ENCODE data around the gene CHRNA7. TPM values are rescaled to one million over a fixed set of nuclear protein-coding genes. Genes with fewer than 3 reads are reported as not detected.

CHRNA7 gene
- total RNA-seq, 3 donors from 2014 or later, result 2.3 to 4.8 TPM; not detected in 1

GRCh38 chr15:32096916-32097617, 66.8 kb downstream of the CHRNA7 start:
- Histone ChIP-seq H3K27me3 (no peaks in the 10 kb centered on the region), H3K9me3 (no peaks in the 10 kb centered on the region), H3K36me3 (no peaks in the 10 kb centered on the region), H3K4me1 (no peaks in the 10 kb centered on the region), H3K27ac (no peak overlapping the region), H3K4me3 (no peak overlapping the region)
- intact Hi-C loops (cut with DNase I; ENCODE audit: low total_unique reads), result no loop called here
- no peak for DNase-seq (ENCODE audit: low spot score in 2 of 2)
- TF ChIP-seq POLR2AphosphoS5 (IDR thresholded peaks at IDR 0.05) (no peak), CTCF (IDR thresholded peaks at IDR 0.05) (no peak), POLR2A (IDR thresholded peaks at IDR 0.05) (no peak)

- Histone ChIP-seq H3K36me3 (no peaks in the 10 kb centered on the region), H3K4me3 (no peak overlapping the region), H3K4me1 (no peaks in the 10 kb centered on the region), H3K27ac (no peak overlapping the region), H3K9me3 (no peaks in the 10 kb centered on the region), H3K27me3 (no peaks in the 10 kb centered on the region)
- DNase-seq (ENCODE audit: low spot score in 2 of 2), result no peak
- intact Hi-C loops (cut with DNase I; ENCODE audit: low total_unique reads), result no loop called here
- TF ChIP-seq POLR2AphosphoS5 (IDR thresholded peaks at IDR 0.05), result no peak
- TF ChIP-seq CTCF (IDR thresholded peaks at IDR 0.05), result no peak
- TF ChIP-seq POLR2A (IDR thresholded peaks at IDR 0.05), result no peak
Observed at GRCh38 chr15:32098033-32098432, 67.7 kb downstream of the CHRNA7 start.

- Histone ChIP-seq H3K4me3 (no peak overlapping the region), H3K4me1 (no peaks in the 10 kb centered on the region), H3K9me3 (no peaks in the 10 kb centered on the region), H3K27me3 (no peaks in the 10 kb centered on the region), H3K36me3 (no peaks in the 10 kb centered on the region), H3K27ac (no peak overlapping the region)
- TF ChIP-seq CTCF (IDR thresholded peaks at IDR 0.05) (no peak), POLR2AphosphoS5 (IDR thresholded peaks at IDR 0.05) (no peak), POLR2A (IDR thresholded peaks at IDR 0.05) (no peak)
- intact Hi-C loops (cut with DNase I; ENCODE audit: low total_unique reads), result no loop called here
- DNase-seq (ENCODE audit: low spot score in 2 of 2), result no peak
Observed at GRCh38 chr15:32099097-32099785, 68.9 kb downstream of the CHRNA7 start.

- no peak for DNase-seq (ENCODE audit: low spot score in 2 of 2)
- H3K27me3 ChIP-seq, result no peaks in the 10 kb centered on the region
- no peak for TF ChIP-seq CTCF (IDR thresholded peaks at IDR 0.05)
- no peak for TF ChIP-seq POLR2AphosphoS5 (IDR thresholded peaks at IDR 0.05)
- no peak for TF ChIP-seq POLR2A (IDR thresholded peaks at IDR 0.05)
Observed at GRCh38 chr15:32099956-32100684, 69.8 kb downstream of the CHRNA7 start.

More at GRCh38 chr15:32099956-32100684, 69.8 kb downstream of the CHRNA7 start:
- H3K9me3 ChIP-seq, result no peaks in the 10 kb centered on the region
- H3K4me3 ChIP-seq, result no peak overlapping the region
- H3K27ac ChIP-seq, result no peak overlapping the region
- H3K36me3 ChIP-seq, result no peaks in the 10 kb centered on the region
- intact Hi-C loops (cut with DNase I; ENCODE audit: low total_unique reads), result no loop called here
- no peaks in the 10 kb centered on the region for H3K4me1 ChIP-seq

Data from breast epithelium (tissue), 4 donors.